ENCODE measurements around the gene CCDC178.
"Not testable (repeated sequence)": the region's sequence is repeated elsewhere in the genome, so short reads cannot be mapped to it uniquely, and the experiment has no call there.

The CCDC178 gene

DNA sequence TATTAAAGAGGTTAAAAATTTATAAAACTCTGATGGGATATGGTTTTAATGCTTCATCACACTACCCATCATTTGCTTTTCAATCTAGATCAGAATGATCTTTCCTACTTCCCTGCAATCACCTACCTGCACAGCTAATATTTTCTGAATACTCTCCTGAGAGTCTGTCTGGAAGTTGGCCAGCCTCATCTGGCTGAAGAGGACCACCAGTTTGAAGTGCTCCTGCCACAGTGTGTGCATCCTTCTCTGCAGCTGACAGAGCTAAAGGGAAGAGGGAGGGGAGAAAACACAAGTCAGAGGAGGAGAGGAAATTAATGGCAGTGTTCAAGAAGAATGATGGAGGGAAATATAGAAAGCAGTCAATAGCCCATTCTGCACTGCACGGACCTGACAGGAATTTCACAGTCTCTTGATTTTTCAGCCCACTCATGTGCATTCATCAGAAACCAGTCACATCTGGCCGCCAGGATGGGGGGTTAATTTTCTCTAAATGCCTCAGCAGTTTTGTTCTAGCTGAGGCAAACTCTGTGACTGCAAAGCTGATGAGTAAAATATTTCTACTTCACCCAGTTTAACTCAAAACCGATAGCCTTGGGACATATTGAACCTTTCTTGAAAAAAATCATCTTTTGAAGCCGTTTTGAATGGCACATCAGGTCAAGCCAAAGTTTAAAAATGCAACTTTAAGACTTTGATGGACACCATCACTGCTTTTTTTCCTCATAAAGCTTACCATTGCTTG lies 465.9 kb downstream of the CCDC178 start:
- DNase-seq, result no peak

DNA sequence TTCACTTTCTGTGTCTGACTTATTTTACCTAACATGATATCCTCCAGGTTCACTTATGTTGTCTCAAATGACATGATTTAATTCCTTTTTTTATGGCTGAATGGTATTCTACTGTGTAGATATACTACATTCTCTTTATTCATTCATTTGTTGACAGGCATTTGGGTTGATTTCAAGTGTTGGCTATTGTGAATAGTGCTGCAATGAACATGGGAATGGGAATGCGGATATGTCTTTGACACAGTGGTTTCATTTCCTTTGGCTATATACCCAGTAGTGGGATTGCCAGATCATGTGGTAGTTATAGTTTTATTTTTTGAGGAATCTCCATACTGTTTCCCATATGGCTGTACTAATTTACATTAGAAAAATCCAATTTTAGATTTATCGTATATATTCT lies 472.3 kb downstream of the CCDC178 start:
- DNase-seq, result no peak

DNA sequence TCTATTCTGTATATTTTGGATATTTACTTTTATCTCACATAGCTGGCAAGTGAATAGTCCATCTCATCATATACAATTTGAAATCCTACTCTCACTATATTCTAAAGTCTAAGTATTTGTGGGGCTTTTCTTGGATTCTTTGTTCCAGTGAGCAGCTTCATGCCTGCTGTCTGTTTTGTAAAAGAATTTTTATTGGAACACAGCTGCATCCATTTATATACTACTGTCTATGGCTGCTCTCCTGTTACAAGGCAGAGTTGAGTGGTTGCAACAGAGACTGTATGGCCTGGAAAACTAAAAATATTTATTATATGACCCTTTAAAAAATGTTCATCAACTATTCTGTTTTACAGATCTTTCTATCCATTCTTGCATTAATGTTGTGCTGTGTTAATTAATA lies 474.4 kb downstream of the CCDC178 start:
- DNase-seq, result no peak

DNA sequence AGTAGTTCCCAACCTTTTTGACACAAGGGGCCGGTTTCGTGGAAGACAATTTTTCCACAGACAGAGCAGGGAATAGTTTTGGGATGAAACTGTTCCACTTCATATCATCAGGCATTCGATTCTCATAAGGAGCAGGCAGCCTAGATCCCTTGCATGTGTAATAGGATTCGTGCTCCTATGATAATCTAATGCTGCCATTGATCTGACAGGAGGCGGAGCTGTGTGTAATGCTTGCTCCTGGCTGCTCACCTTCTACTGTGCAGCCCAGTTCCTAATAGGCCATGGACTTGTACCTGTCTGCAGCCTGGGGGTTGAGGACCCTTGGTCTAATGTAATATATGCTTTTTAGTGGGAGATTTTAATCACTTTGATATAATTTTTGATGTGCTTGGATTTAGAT lies 479.0 kb downstream of the CCDC178 start:
- DNase-seq, result no peak

DNA sequence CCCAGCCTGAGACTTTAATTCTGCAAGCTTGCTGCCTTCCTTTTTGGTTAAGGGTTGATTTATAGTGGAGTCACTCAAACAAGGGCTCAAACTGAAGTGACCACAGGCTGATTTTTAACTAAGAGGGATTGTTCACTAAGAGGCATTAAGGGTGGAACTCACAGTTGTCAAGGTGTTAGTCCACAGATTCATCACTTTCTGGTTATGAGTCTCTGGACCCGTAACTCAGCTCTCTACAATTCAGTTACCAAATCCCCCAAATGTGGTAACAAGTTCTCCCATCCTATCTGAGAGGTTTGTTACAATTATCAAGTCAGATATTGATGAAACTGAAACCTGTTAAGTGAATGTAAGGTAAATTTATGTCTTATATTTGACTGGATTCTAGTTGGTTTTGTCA lies 481.8 kb downstream of the CCDC178 start:
- no peak for DNase-seq

DNA sequence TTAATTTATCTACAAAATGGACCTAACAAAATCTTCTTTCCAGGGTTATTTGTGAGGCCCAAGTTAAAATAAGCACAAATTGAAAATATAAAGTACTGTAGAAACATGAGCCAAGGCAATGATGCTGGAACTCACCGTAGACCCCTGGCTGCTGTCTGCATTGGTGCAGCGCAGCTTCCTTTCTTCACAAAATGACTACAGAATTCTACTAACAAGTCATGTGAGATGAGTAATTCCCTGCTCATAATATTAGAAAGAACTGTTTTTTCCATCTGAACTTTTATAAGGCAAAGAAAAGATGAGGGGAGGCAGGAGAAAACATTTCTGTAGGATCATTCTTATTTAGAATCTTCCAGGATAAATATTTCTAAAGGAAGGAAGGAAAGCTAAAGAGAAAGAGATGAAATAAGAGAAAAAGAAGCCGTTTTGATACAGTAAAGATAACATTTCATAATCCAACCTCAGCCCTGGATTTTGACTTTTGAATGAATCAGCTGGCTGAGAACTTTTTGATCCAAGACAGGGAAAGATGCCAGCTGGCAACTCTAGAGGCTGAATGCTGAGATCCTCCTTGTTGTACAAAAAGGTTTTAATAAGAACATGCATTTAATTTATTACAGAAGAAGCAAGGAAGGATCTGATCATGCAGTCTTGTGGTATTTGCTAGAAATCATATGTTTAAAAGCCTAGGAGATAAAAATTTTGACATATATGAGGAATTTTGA lies 483.8 kb downstream of the CCDC178 start:
- DNase-seq, result no peak

DNA sequence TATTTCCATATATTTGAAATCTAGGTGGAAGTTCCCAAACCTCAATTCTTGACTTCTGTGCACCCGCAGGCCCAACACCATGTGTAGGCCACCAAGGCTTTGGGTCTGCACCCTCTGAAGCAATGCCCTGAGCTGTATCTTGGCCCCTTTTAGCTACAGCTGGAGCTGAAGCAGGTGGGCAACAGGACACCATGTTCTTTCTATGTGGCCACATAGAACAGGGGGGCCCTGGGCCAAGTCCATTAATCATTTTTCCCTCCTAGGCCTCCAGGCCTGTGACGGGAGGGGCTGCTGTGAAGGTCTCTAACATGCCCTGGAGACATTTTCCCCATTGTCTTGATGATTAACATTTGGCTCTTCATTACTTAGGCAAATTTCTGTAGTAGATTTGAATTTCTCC lies 488.2 kb downstream of the CCDC178 start:
- DNase-seq, result not testable (repeated sequence)

DNA sequence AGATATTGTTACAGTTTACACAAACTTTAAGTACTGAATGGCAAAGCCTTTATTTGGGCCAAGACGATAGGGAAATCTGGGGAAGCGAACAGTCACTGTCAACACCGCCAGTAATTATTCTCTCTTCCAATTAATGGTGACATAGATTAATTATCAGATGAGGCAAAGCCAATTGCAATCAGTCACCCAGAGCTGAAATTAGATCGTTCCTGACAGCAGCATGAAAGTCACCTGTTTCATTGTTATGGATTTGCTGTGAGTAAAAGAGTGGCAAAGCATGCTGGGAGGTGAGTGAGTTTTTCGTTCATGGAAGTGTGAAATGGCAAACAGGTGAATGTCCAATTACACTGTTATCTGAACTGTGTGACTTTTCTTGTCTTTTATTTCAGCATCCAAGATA lies 502.9 kb downstream of the CCDC178 start:
- no peak for DNase-seq

DNA sequence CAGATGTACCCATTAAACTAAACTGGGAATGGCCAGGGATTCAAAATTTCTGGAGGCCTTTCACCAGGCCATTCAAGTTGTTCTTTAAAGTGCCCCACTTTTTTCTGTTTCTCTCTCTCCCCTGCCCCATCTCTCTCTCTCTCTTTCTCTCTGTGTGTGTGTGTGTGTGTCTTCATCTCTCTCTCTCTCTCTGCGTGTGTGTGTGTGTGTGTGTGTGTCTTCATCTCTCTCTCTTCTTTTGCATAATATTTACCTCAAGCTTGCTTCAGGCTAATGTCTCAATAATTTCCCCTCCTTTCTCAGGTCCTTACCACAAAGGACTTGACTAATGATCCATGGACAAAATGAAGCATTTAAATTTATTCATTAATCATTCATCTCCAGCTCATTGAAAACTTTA lies 503.5 kb downstream of the CCDC178 start:
- no peak for DNase-seq

DNA sequence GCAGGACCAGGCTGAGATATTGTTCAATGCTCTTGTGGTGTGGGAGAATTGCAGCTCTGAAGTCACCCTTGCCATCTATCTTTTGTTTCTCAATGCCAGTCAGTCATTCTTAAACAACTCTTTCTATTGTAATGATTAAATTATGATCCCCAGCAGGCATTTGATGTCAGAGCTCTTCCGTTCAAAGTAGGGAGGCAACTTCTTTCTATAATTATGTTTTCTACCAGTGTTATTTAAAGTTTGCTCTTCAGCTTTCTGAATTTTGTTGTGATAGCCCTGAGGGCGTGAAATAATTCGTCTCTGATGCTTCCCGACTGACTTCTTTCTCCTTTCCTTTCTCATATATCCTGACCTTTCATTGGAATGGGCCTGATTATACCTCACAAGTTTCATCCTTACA lies 506.3 kb downstream of the CCDC178 start:
- DNase-seq, result no peak

DNA sequence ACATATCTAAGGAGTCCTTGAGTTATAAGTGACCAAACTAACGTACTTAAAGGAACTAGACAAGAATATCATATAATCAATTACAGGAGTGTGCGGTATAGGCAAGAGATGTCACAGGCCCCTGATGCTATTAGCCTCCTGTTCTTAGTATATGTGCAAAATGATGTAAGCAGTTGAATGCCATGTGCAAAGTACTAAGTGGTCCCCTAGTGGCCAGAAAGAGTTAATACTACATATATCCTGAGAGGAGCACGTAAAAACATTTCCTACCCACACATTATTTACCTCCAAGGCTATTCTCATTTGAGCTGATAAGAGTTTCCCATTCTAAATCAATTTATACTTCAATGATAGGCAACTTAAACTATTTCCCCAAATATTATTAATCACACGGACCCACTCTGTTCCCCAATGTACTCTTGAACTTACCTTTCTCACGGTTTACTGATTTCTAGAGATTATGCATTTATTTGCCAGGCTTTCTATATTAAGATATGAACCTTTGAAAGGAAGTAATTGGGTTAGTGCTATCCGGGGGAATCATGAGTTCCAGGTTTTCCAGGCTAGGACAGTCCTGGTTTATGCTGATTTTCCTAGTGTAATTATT lies 509.7 kb downstream of the CCDC178 start:
- peak; percentile 33 for DNase-seq

DNA sequence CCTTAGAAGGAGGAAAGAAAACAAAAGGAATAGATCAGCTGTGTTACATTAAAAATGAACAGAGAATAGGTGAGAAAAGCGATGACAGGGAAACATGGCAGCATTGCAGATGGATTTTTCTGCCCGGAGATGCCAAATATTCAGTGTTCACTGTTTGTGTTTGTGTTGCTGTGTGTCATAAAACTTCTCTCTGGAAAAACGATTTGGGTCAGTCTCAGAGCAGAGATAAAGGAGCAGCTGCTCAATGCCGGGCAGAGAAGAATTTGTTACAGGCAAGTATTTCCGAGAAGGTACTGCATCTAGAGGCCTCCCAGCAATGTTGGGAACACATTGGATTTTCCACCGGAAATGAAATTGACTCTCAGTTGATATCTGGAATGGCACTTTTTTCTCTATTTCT lies 511.3 kb downstream of the CCDC178 start:
- no peak for DNase-seq

DNA sequence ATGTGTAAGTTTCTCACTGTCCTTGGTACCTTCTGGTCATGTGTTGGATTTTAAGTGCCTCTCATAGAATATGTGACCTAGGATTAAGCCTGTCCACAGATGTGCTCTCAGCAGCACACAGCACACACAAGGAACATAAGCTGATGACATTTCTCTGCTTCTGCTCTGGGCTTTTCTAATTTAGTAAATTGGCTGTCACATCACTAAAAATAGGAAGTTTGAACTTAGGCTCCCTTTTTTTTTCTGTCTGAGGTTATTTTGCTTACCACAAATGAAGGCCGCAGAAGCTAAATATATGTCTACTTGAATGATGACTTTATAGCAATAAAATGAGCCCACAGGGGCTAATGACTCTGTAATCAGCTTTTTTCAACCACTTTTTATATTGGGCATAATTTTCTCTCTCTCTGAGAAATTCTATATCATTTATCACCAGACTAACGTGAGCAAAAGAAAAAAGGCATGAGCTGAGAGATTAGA lies 517.5 kb downstream of the CCDC178 start:
- no peak for DNase-seq

DNA sequence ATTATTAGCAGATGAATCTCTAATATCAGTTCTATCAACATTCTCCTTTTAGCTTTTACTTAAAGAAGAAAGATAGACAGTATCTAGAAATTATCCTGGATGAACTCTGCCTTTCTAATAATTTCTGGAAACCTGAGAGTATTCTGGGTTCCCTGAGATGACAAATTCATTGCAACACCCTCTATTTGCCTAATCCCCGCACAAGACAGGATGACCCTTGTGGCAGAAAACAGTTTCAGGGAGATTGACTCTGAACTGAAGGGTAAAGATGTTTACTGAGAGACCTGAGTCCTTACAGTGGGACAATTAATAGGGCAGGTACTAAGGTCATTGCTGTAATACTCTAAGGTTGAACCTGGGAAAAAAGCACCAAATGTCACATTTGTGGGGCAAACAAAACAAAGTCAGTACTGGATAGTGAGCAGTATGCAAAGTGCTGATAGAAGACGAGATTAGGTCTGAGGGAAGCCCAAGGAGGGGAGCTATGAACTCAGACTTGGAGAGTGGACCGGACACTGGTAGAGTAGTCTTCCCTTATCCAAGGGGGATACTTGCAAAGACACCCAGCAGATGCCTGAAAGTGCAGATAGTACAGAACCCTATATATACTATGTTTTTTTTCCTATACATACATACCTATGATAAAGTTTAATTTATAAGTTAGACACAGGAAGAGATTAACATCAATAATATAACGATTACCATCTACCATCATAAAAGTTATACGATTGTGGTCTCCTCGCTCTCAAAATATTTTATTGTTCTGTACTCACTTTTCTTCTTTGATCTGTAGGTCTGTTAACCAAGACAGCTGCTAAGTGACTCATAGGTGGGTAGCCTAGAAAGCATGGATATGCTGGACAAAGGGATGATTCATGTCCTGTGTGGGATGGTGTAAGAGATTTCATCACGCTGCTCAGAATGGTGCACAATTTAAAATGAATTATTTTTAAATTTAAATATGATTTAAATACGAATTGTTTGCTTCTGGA lies 519.4 kb downstream of the CCDC178 start:
- no peak for DNase-seq

DNA sequence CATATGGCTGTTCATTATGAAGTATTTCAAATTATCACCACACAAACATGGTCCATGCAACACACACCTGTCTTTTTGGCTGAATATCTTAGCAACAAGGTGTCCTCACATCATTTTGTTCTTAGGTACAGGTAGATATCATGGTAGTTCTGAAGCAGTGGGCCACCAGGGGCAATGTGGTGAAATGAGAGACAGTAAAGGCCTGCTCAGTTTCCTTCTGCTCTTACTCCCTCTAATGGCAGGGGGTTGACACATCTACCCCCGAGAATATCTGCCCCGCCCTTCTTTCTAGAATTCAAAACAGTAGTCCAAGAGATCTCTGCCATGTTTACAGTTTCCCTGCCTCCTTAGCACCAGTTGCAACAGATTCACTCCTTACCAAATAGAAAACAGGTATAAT lies 520.7 kb downstream of the CCDC178 start:
- DNase-seq, result no peak

DNA sequence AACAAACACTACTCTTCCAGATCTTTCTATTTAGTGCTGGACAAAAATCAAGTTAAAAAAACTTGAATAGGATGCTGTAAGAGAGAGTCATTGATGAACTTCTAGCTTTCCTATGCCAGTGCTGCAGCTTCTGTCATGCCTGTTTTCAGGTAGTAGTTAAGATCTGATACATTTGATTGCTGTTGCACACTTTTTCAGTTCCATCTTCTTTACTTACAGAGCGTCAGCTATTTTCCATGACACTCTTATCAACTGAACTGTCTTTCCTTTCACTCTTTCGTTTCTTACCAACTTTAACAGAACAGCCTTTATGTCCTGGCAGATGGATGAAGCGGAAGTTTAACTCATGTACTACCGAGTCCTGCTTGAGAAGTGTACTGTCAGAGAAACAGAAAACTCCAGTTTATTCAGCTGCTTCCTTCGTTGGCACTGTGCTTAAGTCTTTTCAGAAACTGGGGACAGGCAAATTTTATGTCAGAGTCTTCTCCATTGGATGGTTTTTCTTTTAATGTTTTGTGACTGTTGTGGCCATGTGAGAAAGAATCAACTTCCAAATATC lies 521.8 kb downstream of the CCDC178 start:
- DNase-seq, result no peak

DNA sequence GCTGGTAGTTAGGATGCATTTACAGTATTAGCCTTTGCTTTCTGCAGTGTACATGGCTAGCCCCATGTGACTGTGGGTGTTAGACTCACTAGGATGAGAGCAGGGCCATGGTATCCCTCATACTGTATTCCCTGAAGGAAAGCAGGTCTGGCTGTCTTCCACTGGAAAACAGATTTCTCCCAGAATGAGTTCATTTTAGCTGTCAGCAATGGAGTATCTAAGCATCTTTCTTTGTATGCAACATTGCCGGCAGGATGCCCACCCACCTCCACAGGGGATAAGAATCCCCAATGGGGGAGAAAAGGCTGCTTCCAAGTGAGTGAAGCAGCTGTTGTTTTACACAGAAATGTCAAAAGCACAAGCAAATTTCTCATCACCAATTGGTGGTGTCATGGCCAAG lies 525.0 kb downstream of the CCDC178 start:
- DNase-seq, result no peak

DNA sequence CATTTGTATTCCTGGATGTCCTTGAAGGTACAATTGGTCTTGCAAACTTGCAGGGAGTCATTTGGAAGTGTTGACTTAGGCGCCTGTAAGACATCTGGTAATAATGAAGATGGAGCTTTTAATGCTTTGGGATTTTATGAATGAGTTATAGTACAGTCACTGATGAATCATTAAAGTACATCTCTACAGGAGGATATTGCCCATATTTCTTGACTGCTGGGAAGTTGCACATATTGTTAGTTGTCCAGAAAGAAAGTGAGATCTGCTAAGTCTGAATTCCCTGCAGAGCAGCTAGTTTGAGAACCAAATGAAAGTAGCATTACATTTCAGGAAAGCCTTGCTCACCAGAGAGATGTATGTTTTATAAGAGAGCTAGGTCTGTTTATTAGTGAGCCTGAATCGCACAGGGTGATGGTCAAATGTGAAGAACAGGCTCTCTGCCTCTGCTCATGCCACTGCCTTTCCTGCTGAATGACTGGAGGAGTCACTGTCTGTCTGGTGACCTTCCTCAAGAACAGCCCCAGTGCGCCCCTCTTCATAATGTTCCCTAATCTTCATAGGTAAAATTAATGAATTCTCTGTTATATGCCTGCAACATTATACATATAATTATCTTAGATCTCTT lies 528.7 kb downstream of the CCDC178 start:
- DNase-seq, result no peak

DNA sequence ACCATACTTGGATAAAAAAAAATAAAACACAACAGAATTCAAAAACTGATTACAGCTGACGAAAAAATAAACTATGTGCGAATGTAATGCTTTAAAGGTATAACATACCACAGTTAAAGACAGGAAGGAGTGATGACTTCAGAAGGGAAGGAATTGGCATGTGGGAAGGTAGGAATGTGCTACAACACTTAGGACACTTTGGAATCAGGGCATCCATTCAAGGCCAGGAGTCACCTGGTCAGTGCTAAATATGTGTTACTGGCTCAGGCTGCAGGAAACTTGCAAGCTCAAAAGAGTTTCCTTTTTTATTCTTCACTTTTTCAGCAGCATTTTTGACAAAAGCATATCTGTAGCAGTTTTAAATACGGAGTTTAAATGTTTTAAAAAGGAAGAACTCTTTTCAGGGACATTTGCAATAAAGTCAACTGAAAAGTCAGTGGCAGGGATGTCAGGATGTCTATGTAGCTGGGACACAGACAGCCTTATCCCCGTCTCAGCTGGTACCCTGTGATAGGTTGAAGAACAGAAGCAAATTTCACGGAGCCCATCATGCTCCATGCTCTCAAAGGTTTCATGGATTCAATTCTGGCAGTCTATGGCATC lies 529.7 kb downstream of the CCDC178 start:
- DNase-seq, result no peak

DNA sequence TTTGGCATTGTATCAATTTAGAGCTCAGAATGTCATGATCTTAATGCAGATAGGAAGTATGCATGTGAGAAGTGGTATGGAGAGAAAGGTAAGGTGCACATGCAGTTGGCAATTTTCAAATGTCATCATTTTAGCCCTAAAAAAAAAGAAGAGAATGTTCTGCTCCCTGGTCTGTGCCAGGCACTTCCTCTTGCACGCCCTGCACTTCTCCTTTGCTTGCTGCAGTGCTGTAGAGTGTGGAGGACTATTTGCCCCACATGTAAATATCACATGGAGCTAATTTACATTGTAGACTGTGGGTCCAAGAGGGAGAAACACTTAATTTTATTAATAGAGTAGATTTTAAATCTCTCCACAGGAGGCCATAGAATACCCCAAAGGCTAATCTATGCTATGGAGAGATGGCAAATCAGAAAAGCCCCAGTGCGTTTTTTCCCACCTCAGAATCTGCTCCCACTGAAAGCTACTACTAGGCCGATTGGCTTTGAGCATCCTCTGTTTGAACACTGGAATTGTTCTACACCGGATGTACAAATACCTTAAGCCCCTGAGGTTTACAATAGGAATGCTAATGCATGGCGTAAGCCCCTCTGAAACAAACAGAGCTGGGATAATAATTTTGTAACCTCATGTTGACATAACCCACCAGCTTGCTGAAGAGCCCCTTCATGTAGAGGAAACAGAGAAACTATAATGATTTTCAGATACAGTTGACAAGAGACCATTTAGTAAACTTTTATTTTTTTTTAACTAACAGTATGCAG lies 530.5 kb downstream of the CCDC178 start:
- DNase-seq, result no peak

DNA sequence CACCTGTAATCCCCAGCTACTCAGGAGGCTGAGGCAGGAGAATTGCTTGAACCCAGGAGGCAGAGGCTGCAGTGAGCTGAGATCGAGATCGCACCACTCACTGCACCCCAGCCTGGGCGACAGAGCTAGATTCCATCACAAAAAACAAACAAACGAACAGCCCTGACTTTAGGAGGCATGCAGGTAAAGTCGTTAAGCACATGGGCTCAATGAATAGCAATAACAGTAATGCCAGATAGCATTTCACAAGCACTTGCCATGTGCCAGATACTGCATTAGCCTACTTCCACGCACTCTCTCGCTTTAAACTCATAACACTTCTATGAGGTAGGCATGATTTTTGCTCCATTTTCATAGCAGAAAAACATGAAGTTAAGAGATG lies 532.1 kb downstream of the CCDC178 start:
- no peak for DNase-seq
